Measurements from ENCODE around the gene GABRR2. TPM values are rescaled to one million over a fixed set of nuclear protein-coding genes. Genes with fewer than 3 reads are reported as not detected.

The GABRR2 gene
- total RNA-seq, 2 experiments from 2014 or later = 0.18 to 0.42 TPM

DNA sequence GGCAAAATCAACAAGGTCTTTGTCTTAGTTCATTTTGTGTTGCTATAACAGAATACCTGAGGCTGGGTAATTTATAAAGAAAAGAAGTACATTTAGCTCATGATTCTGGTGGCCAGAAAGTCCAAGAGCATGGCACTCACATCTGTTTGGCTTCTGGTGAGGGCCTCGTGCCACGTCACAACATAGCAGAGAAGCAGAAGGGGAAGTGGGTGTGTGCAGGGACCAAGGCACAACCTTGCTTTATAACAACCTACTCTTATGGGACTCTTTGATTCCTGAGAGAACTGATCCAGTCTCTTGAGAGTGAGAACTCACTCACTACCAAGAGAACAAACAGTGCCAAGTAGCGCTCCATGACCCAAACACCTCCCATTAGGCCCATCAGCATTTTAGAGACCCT is 25.4 kb downstream of the GABRR2 start:
- Mint-ChIP-seq H3K4me1 (ENCODE audit: low read depth) (peaks cover 3% of the 10 kb centered on the region), H3K27ac (no peak overlapping the region), H3K9me3 (ENCODE audit: insufficient read depth) (no peaks in the 10 kb centered on the region), H3K36me3 (ENCODE audit: low read depth) (no peaks in the 10 kb centered on the region), H3K4me3 (no peak overlapping the region), H3K27me3 (ENCODE audit: low read depth) (no peaks in the 10 kb centered on the region)
- POLR2A ChIA-PET = no interaction called here
- CTCF ChIA-PET = interaction anchor here (1.2 to 3.2 kb wide), 3 partner anchors 8 to 83 kb away, joined by 3 to 10 read pairs (median 4); no protein-coding TSS in a partner anchor
- no peak for DNase-seq
- ATAC-seq = no peak

GRCh38 chr6:89287351-89288028 is 27.6 kb downstream of the GABRR2 start:
- peaks cover 3% of the 10 kb centered on the region for H3K4me1 Mint-ChIP-seq (ENCODE audit: low read depth)
- H3K36me3 Mint-ChIP-seq (ENCODE audit: low read depth) = no peaks in the 10 kb centered on the region
- H3K9me3 Mint-ChIP-seq (ENCODE audit: insufficient read depth) = no peaks in the 10 kb centered on the region
- ATAC-seq (peak; percentile 23), DNase-seq (no peak)
- POLR2A ChIA-PET = interaction anchor here (0.5 to 0.7 kb wide), 2 partner anchors 15 to 68 kb away, joined by 3 read pairs; no protein-coding TSS in a partner anchor
- no peaks in the 10 kb centered on the region for H3K27me3 Mint-ChIP-seq (ENCODE audit: low read depth)
- no peak overlapping the region for H3K27ac Mint-ChIP-seq
- H3K4me3 Mint-ChIP-seq = no peak overlapping the region
- CTCF ChIA-PET = interaction anchor here (3.2 kb wide), 1 partner anchor 85 kb away, joined by 10 read pairs; no protein-coding TSS in a partner anchor

DNA sequence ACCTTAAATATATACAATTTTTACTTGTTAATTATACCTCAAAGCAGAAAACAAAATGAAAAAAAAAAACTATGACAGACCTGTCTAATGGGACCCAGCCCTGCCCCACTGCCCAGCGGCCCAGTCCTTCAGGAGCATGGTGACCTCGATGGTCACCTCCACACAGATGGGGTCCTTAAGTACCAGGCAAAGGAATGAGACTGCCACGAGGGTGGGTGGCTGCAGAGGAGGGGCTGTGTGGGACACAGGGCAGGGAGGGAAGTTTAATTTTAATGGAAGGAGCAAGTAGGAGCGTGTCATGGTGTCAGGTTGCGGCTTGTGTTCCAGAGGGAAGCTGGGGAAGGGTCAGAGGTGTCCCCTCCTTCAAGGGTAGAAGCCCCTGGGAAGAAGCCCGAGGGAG is 28.6 kb downstream of the GABRR2 start:
- Mint-ChIP-seq H3K36me3 (ENCODE audit: low read depth) (no peaks in the 10 kb centered on the region), H3K27me3 (ENCODE audit: low read depth) (no peaks in the 10 kb centered on the region), H3K4me3 (no peak overlapping the region), H3K27ac (no peak overlapping the region), H3K9me3 (ENCODE audit: insufficient read depth) (no peaks in the 10 kb centered on the region), H3K4me1 (ENCODE audit: low read depth) (peaks cover 3% of the 10 kb centered on the region)
- ChIA-PET POLR2A (interaction anchor here (0.5 kb wide), 1 partner anchor 67 kb away, joined by 3 read pairs; no protein-coding TSS in a partner anchor), CTCF (no interaction called here)
- DNase-seq = no peak
- no peak for ATAC-seq

- DNase-seq = no peak
- no peak for ATAC-seq
- Mint-ChIP-seq H3K4me3 (no peak overlapping the region), H3K27ac (no peak overlapping the region), H3K9me3 (ENCODE audit: insufficient read depth) (no peaks in the 10 kb centered on the region), H3K27me3 (ENCODE audit: low read depth) (no peaks in the 10 kb centered on the region), H3K4me1 (ENCODE audit: low read depth) (peaks cover 3% of the 10 kb centered on the region), H3K36me3 (ENCODE audit: low read depth) (no peaks in the 10 kb centered on the region)
- ChIA-PET POLR2A (no interaction called here), CTCF (no interaction called here)
Measured at GRCh38 chr6:89284963-89285735, 29.9 kb downstream of the GABRR2 start.

DNA sequence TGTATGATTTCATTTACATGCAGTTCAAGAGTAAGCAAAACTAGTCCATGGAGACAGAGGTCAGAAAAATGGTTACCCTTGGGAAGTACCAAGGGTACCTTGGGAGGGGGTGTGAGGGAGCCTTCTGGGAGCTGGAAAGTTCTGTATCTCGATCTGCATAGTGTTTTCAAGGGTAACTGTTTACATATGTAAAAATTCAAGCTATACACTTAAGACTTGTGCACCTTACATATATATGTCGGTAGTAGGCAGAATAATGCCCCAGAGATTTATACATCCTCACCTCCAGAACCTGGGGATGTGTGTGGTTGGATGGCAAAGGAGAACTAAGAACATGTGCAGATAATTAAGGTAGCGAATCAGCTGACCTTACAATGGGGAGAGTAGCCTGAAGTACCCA is 31.0 kb downstream of the GABRR2 start:
- ATAC-seq (no peak), DNase-seq (no peak)
- Mint-ChIP-seq H3K36me3 (ENCODE audit: low read depth) (no peaks in the 10 kb centered on the region), H3K27ac (no peak overlapping the region), H3K4me3 (no peak overlapping the region), H3K27me3 (ENCODE audit: low read depth) (no peaks in the 10 kb centered on the region), H3K4me1 (ENCODE audit: low read depth) (peaks cover 3% of the 10 kb centered on the region), H3K9me3 (ENCODE audit: insufficient read depth) (no peaks in the 10 kb centered on the region)
- ChIA-PET POLR2A (no interaction called here), CTCF (no interaction called here)

DNA sequence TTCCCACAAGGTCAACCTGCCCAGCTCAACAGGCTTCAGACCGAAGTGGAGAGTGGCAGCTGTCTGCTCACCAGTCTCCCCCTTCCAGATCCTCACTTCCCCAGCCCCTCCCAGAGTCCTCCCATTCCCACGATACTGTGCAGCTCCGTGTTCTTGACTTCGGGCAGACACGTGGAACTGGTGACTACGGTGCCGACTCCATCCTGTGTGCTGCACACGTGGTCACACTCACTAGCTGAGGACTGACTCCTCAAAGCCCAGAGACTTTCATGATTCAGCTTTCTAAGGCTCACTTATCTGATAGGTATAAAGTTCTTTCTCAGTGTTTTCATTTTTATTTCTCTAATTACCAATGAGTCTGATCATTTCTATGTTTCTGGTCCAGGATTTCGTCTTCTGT is 32.4 kb downstream of the GABRR2 start:
- Mint-ChIP-seq H3K36me3 (ENCODE audit: low read depth) (no peaks in the 10 kb centered on the region), H3K4me1 (ENCODE audit: low read depth) (peaks cover 6% of the 10 kb centered on the region), H3K27me3 (ENCODE audit: low read depth) (no peaks in the 10 kb centered on the region), H3K9me3 (ENCODE audit: insufficient read depth) (no peaks in the 10 kb centered on the region), H3K27ac (no peak overlapping the region), H3K4me3 (no peak overlapping the region)
- CTCF ChIA-PET = interaction anchor here (0.9 kb wide), 1 partner anchor 14 kb away, joined by 3 read pairs; no protein-coding TSS in a partner anchor
- DNase-seq (no peak), ATAC-seq (no peak)
- POLR2A ChIA-PET = no interaction called here

- H3K36me3 Mint-ChIP-seq (ENCODE audit: low read depth) = no peaks in the 10 kb centered on the region
- peak; percentile 58 for DNase-seq
Measured at GRCh38 chr6:89281779-89282246, 33.3 kb downstream of the GABRR2 start.

DNA sequence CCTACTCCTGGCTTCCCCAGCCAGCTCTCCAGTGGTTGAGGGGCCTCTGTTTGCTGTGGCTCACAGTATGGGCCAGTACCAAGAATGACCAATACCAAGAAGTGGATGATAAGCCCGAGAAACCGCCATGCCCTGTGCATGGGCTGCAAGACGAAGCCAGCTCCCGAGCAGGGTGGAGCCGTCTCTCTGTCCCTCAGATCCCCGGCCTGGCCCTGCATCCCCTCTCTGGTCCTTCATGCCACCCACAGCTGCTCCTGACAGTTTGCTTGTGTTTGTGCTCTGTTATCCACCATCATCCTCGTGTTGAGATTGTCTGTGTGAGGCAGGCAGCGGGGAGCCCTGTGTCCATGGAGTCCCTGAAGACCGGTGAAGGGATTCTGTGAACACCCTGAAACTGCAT is 36.1 kb downstream of the GABRR2 start:
- H3K4me3 Mint-ChIP-seq = no peak overlapping the region
- no peaks in the 10 kb centered on the region for H3K9me3 Mint-ChIP-seq (ENCODE audit: insufficient read depth)
- ChIA-PET POLR2A (no interaction called here), CTCF (no interaction called here)
- H3K4me1 Mint-ChIP-seq (ENCODE audit: low read depth) = peaks cover 5% of the 10 kb centered on the region
- no peaks in the 10 kb centered on the region for H3K36me3 Mint-ChIP-seq (ENCODE audit: low read depth)
- no peak overlapping the region for H3K27ac Mint-ChIP-seq
- no peaks in the 10 kb centered on the region for H3K27me3 Mint-ChIP-seq (ENCODE audit: low read depth)
- no peak for DNase-seq
- no peak for ATAC-seq

More at GRCh38 chr6:89281779-89282246, 33.3 kb downstream of the GABRR2 start:
- Mint-ChIP-seq H3K9me3 (ENCODE audit: insufficient read depth) (no peaks in the 10 kb centered on the region), H3K27me3 (ENCODE audit: low read depth) (no peaks in the 10 kb centered on the region), H3K27ac (no peak overlapping the region), H3K4me1 (ENCODE audit: low read depth) (peaks cover 5% of the 10 kb centered on the region), H3K4me3 (no peak overlapping the region)
- ChIA-PET POLR2A (no interaction called here), CTCF (interaction anchor here (0.9 to 1.6 kb wide), 6 partner anchors 8 to 144 kb away, joined by 3 to 6 read pairs (median 3); no protein-coding TSS in a partner anchor)
- ATAC-seq = peak; percentile 70

GRCh38 chr6:89275900-89276299 is 39.2 kb downstream of the GABRR2 start:
- DNase-seq = no peak
- no peaks in the 10 kb centered on the region for H3K27me3 Mint-ChIP-seq (ENCODE audit: low read depth)
- H3K36me3 Mint-ChIP-seq (ENCODE audit: low read depth) = no peaks in the 10 kb centered on the region
- H3K4me3 Mint-ChIP-seq = no peak overlapping the region
- ATAC-seq = no peak
- H3K27ac Mint-ChIP-seq = no peak overlapping the region
- H3K9me3 Mint-ChIP-seq (ENCODE audit: insufficient read depth) = no peaks in the 10 kb centered on the region
- ChIA-PET CTCF (no interaction called here), POLR2A (no interaction called here)
- H3K4me1 Mint-ChIP-seq (ENCODE audit: low read depth) = peaks cover 5% of the 10 kb centered on the region

GRCh38 chr6:89273816-89274215 is 41.3 kb downstream of the GABRR2 start:
- Mint-ChIP-seq H3K27me3 (ENCODE audit: low read depth) (no peaks in the 10 kb centered on the region), H3K36me3 (ENCODE audit: low read depth) (no peaks in the 10 kb centered on the region), H3K4me3 (no peak overlapping the region), H3K27ac (no peak overlapping the region), H3K4me1 (ENCODE audit: low read depth) (peaks cover 3% of the 10 kb centered on the region), H3K9me3 (ENCODE audit: insufficient read depth) (no peaks in the 10 kb centered on the region)
- DNase-seq (no peak), ATAC-seq (no peak)
- CTCF ChIA-PET = no interaction called here
- POLR2A ChIA-PET = no interaction called here

- Mint-ChIP-seq H3K9me3 (ENCODE audit: insufficient read depth) (no peaks in the 10 kb centered on the region), H3K27me3 (ENCODE audit: low read depth) (no peaks in the 10 kb centered on the region), H3K4me3 (no peak overlapping the region), H3K27ac (no peak overlapping the region), H3K36me3 (ENCODE audit: low read depth) (no peaks in the 10 kb centered on the region), H3K4me1 (ENCODE audit: low read depth) (no peaks in the 10 kb centered on the region)
- ATAC-seq (no peak), DNase-seq (no peak)
- ChIA-PET CTCF (no interaction called here), POLR2A (interaction anchor here (0.6 kb wide), 1 partner anchor 55 kb away, joined by 3 read pairs; the partner anchor contains the start of gene GABRR1)
Measured at GRCh38 chr6:89272596-89272995, 42.5 kb downstream of the GABRR2 start.

All from activated CD8-positive, alpha-beta T cell treated with anti-CD3 and anti-CD28 coated beads, Interleukin-2, amount 10 ng/mL, durations not matched to agents 7 days and 5 days (primary cell).